ENCODE measurements around the gene NUDT7.

The NUDT7 gene

DNA sequence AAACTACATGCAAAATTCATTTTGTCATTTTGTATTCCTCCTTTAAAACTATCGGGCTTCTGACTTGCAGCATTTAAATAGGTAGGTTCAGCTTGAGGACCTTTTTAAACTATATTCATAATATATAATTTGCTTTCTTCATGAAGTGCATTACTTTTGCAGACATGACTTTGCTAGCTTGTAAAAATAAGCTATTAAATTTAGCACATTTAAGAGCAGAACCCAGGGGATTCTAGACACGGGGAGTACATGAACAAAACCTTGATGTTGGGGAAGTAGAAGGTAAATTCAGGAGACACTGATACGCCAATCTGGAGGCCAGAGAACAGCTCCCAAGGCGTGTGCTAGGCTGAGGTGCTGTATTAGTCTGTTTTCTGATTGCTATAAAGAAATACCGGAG, 32.3 kb upstream of the NUDT7 start:
- H3K4me3 ChIP-seq (ENCODE audit: low read depth, low read length), result no peak overlapping the region
- POLR2A ChIA-PET, result no interaction called here
- CTCF ChIA-PET, result interaction anchor here (1.5 kb wide), 1 partner anchor 312 kb away, joined by 5 read pairs; no protein-coding TSS in a partner anchor
- TF ChIP-seq, protein P1, sequence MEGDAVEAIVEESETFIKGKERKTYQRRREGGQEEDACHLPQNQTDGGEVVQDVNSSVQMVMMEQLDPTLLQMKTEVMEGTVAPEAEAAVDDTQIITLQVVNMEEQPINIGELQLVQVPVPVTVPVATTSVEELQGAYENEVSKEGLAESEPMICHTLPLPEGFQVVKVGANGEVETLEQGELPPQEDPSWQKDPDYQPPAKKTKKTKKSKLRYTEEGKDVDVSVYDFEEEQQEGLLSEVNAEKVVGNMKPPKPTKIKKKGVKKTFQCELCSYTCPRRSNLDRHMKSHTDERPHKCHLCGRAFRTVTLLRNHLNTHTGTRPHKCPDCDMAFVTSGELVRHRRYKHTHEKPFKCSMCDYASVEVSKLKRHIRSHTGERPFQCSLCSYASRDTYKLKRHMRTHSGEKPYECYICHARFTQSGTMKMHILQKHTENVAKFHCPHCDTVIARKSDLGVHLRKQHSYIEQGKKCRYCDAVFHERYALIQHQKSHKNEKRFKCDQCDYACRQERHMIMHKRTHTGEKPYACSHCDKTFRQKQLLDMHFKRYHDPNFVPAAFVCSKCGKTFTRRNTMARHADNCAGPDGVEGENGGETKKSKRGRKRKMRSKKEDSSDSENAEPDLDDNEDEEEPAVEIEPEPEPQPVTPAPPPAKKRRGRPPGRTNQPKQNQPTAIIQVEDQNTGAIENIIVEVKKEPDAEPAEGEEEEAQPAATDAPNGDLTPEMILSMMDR (IDR thresholded peaks at IDR 0.05; ENCODE audit: insufficient read depth, low read length, missing control alignments), result no peak
- no peak for DNase-seq (ENCODE audit: low read depth, low spot score)

DNA sequence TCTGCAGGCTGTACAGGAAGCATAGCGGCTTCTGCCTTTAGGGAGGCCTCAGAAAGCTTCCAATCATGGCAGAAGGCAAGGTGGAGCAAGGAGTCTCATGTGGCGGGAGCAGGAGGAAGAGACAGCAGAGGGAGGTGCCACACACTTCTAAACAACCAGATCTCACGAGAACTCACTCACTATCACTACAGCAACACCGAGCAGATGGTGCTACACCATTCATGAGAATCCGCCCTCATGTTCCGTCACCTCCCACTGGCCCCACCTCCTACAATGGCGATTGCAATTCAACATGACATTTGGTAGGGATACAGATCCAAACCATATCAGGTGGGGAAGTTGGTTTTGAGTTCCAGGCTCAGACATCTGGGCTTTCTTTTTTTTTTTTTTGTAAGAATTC, 31.9 kb upstream of the NUDT7 start:
- H3K4me3 ChIP-seq (ENCODE audit: low read depth, low read length), result no peak overlapping the region
- TF ChIP-seq, protein P1 (IDR thresholded peaks at IDR 0.05; ENCODE audit: insufficient read depth, low read length, missing control alignments), result no peak
- CTCF ChIA-PET, result interaction anchor here (1.5 kb wide), 1 partner anchor 312 kb away, joined by 5 read pairs; no protein-coding TSS in a partner anchor
- POLR2A ChIA-PET, result no interaction called here
- no peak for DNase-seq (ENCODE audit: low read depth, low spot score)

DNA sequence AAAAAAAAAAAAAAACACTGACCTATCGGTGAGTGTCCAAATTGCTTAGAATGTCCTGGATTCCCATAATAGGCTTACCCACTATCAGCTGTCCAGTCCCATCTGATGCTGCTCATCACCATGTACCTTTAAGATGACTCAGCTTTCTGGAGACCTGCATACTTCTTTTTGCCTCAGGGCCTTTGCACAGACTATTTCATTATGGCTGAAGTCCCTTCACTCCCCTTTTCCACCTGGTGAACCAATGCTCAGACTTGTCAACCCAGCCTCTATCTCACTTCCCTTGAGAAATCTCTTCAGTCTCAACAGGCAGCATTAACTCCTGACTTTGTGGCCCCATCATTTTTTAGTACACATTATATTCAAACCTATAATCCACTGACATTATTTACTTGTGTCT, 29.7 kb upstream of the NUDT7 start:
- ChIA-PET CTCF (interaction anchor here (0.7 kb wide), 1 partner anchor 280 kb away, joined by 3 read pairs; no protein-coding TSS in a partner anchor), POLR2A (no interaction called here)
- no peak for DNase-seq (ENCODE audit: low read depth, low spot score)

DNA sequence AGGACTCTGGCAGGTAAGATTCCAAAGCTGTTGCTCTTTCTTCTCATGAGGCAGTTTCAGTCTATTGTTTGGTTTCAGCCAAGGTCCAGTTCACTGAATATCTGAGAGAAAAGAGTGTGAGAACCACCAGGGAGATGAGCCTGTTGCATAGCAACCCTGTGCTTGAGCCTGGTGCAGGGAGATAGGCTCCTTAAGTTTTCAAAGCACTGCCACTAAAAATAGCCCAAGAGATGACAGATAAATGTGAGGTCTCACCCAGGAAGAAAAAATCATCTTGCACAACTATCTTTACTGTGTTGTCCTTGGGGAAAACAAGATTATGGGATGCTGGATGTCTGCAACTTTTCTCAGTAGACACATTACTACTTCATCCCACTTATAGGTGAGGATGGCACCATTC, 26.2 kb upstream of the NUDT7 start:
- no peak for DNase-seq (ENCODE audit: low read depth, low spot score)
- TF ChIP-seq, protein P1 (IDR thresholded peaks at IDR 0.05; ENCODE audit: insufficient read depth, low read length, missing control alignments), result no peak
- POLR2A ChIA-PET, result no interaction called here
- CTCF ChIA-PET, result interaction anchor here (1.5 kb wide), 1 partner anchor 20 kb away, joined by 3 read pairs; no protein-coding TSS in a partner anchor
- no peak overlapping the region for H3K4me3 ChIP-seq (ENCODE audit: low read depth, low read length)

More for the DNA sequence above, 29.7 kb upstream of the NUDT7 start:
- no peak overlapping the region for H3K4me3 ChIP-seq (ENCODE audit: low read depth, low read length)
- TF ChIP-seq, protein P1 (IDR thresholded peaks at IDR 0.05; ENCODE audit: insufficient read depth, low read length, missing control alignments), result no peak

DNA sequence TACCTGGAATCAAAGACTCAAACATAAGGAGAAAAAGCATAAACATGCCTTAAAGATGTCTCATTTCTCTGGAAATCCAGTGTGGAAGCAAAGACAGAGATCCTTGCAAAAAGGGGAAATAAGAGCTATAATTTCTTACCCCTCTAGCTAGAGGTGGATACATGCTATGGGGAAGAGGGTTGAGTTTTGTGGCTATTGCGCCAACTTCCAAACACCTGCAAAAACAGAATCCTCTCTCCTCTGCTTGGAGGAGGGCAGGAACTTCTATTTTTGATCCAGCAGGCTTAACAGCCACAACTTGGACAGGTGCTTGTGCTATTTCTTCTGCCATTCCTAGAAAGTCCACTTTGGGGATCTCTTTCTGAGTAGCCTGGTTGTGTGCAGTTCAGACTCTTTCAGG, 21.5 kb upstream of the NUDT7 start:
- H3K4me3 ChIP-seq (ENCODE audit: low read depth, low read length), result no peak overlapping the region
- TF ChIP-seq, protein P1 (IDR thresholded peaks at IDR 0.05; ENCODE audit: insufficient read depth, low read length, missing control alignments), result no peak
- ChIA-PET CTCF (no interaction called here), POLR2A (no interaction called here)
- no peak for DNase-seq (ENCODE audit: low read depth, low spot score)

DNA sequence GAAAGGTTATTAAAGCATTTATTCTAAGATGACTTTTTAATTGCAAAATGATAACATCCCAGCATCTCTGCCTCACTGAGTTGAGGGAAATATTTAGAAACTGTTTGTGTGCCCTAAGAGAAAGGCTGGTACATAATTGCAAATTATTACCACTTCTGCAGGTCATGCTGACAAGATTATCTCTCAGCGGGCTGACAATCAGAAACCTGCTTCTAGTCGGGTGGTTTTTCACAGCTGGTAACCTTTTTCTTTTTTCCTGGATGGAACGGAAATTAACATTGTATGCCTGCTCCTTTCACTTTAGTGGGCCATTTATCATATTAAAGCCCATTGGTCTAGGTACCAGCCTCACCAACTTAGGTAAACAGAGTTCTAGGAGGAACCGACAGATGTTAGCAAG, 17.0 kb upstream of the NUDT7 start:
- POLR2A ChIA-PET, result no interaction called here
- DNase-seq (ENCODE audit: low read depth, low spot score), result no peak
- CTCF ChIA-PET, result interaction anchor here (1.0 to 1.1 kb wide), 2 partner anchors 30 to 266 kb away, joined by 3 read pairs; no protein-coding TSS in a partner anchor
- H3K4me3 ChIP-seq (ENCODE audit: low read depth, low read length), result no peak overlapping the region
- TF ChIP-seq, protein P1 (IDR thresholded peaks at IDR 0.05; ENCODE audit: insufficient read depth, low read length, missing control alignments), result no peak

Measured in AG04449 (cell line).